ENCODE measurements around the gene PKHD1.

Gene PKHD1, protein sequence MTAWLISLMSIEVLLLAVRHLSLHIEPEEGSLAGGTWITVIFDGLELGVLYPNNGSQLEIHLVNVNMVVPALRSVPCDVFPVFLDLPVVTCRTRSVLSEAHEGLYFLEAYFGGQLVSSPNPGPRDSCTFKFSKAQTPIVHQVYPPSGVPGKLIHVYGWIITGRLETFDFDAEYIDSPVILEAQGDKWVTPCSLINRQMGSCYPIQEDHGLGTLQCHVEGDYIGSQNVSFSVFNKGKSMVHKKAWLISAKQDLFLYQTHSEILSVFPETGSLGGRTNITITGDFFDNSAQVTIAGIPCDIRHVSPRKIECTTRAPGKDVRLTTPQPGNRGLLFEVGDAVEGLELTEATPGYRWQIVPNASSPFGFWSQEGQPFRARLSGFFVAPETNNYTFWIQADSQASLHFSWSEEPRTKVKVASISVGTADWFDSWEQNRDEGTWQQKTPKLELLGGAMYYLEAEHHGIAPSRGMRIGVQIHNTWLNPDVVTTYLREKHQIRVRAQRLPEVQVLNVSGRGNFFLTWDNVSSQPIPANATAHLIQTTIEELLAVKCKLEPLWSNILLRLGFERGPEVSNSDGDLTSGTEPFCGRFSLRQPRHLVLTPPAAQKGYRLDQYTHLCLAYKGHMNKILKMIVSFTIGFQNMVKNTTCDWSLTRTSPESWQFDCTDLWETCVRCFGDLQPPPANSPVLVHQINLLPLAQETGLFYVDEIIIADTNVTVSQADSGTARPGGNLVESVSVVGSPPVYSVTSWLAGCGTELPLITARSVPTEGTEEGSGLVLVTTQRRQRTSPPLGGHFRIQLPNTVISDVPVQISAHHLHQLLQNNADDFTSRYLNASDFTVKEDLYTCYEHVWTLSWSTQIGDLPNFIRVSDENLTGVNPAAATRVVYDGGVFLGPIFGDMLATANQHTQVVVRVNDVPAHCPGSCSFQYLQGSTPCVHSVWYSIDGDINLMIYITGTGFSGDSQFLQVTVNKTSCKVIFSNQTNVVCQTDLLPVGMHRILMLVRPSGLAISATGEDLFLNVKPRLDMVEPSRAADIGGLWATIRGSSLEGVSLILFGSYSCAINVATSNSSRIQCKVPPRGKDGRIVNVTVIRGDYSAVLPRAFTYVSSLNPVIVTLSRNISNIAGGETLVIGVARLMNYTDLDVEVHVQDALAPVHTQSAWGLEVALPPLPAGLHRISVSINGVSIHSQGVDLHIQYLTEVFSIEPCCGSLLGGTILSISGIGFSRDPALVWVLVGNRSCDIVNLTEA (N-terminal part only)

DNA sequence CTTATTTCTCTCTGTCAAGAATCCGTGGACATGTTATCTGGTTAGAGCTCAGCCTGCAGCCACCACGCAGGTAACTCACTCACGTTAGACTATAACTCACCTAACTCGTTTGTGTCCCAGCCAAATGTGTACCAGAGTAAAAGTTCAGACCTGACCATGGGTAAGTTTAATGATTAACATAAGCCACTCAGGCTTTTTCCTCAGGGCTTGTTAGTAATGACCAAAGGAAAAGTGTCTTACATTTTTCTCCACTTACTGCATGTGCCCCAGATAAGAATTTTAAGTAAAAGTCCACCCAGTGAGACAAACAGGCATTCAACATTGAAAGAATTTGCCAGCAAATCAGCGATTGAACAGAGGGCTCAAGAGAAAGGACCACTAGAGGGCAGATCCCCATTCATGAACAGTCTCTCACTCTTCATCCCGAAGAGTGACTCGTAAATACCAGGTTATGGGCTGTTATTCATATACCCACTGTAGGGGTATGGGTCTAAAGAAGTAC lies at the start of gene PKHD1:
Gene PKHD1 (minus strand): TSS at position 116 of the 502 bp plus-strand sequence. CDS start 2,680 bp downstream, outside the sequence.
- DNase-seq = peak in 1 of 2 experiments; percentile 11

DNA sequence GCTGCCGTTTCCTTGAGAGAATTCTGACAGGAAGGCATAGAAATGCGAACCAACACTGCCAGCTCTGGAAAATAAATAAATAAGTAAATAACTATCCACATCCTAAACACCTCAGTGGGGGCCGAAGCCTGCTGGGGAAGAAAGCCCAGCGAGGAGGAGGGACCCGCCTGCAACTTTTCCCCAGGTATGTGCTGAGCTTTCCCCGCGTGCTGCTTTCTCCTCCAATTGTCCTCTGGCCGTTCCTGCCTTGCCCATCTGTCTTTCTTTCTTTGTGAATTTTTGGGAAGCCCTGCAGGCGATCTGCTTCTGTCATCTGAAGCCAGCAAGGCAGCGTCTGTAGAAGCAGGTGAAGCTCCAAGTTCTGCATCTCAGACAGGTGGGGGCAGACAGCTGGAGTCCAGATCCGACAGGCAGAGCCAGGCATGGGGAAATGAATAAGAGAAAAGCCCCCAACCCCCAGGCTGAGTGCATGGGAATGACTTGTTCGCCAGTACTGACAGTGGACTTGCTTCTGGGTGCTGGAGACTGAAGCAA lies 49.6 kb upstream of the PKHD1 start:
- DNase-seq = no peak

DNA sequence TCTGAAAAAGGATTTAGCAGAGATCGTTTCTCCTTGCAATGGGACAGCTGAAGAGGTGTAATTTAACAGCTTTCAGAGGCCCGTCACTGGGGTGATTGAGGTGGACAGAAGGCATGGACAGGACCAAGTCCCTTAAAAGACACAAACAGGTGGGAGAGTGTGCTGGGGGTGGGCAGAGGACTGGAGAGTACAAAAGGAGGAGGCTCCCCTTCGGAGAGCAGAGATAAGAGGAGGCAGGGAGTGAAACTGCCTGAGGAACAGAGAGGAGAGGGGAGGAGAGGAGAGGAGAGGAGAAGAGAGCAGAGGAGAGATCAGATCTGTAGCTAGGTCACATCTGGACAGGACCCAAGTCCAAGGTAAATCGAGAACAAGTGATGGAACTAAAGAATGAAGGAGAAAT lies 48.6 kb upstream of the PKHD1 start:
- DNase-seq = no peak

GRCh38 chr6:52135217-52135616 lies 47.8 kb upstream of the PKHD1 start:
- DNase-seq = no peak

DNA sequence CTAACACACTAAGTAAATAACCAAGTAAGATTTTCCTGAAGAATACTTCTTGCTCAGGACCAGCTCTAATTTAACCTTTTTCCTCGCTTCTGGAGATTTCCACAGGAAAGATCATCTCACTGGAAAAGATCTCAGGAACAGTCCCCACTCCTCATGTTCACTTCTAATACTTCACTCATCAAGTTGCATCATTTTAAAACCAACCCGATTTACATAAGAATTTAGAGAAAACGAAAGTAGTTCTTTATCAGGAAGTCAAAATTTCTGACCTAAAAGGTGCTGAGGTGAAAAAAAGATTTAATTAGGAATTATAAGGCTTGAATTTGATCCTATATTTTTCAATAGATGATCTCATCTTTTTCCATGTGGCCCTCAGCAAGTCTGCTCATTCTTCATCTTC lies 46.6 kb upstream of the PKHD1 start:
- no peak for DNase-seq

- DNase-seq = no peak
Measured at GRCh38 chr6:52133324-52133723, 45.9 kb upstream of the PKHD1 start.

- no peak for DNase-seq
Measured at GRCh38 chr6:52132292-52132691, 44.9 kb upstream of the PKHD1 start.

DNA sequence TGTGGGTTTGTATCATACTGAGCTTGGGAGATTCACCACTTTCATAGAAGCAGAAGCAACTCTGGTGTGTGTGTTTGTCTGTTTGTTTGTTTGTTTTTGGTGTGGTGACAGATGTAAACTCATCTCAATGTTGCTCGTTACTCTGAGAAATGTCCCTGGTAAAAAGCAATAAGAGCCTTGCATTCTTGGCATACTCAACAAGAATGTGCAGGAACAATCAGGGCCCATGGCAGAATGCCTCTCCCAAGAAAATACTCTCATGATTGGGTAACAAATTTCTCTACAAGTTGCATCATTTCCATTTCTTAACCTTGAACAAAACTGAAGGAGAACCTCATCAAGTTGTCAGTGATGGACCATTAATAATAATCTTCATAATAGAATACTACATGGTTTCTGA lies 43.0 kb upstream of the PKHD1 start:
- no peak for DNase-seq

DNA sequence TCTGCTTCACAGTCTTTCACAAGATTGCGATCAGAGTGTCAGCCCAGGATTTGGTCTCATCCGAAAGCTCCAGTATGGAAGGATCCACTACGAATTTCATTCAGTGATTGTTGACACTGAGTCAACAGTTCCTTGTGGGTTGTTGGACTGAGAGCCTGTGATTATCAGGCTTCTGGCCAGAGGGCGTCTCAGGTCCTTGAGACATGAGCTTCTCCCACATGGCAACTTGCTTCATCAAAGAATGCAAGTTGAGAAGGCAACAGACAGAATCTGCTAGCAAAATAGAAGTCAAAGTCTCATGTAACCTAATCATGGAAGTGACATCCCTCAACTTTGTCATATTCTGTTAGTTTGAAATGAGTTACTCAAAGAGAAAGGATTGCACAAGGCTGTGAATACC lies 40.5 kb upstream of the PKHD1 start:
- DNase-seq = no peak

DNA sequence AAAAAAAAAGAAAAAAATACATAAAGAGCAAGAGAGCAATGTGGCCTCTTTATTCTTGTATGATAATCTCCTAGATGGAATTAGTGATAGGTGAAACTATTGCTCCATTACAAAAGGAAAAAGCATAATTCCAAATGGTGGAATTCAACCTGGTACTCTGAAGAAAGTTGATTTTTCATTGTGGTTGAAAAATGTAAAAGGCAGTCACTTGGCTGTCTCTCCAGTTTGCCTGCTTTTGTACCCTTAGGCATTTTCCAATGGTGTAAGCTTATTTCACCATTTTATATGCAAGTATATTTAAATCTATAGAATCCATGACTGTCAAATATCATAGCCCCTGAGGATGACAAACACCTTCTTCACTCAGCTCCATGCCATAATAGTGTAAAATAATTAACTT lies 38.8 kb upstream of the PKHD1 start:
- no peak for DNase-seq

- no peak for DNase-seq
Measured at GRCh38 chr6:52125572-52125971, 38.2 kb upstream of the PKHD1 start.

- no peak for DNase-seq
Measured at GRCh38 chr6:52125139-52125538, 37.7 kb upstream of the PKHD1 start.

- DNase-seq = no peak
Measured at GRCh38 chr6:52124126-52125121, 37.0 kb upstream of the PKHD1 start.

- no peak for DNase-seq
Measured at GRCh38 chr6:52123251-52123650, 35.8 kb upstream of the PKHD1 start.

- DNase-seq = no peak
Measured at GRCh38 chr6:52117352-52117751, 29.9 kb upstream of the PKHD1 start.

DNA sequence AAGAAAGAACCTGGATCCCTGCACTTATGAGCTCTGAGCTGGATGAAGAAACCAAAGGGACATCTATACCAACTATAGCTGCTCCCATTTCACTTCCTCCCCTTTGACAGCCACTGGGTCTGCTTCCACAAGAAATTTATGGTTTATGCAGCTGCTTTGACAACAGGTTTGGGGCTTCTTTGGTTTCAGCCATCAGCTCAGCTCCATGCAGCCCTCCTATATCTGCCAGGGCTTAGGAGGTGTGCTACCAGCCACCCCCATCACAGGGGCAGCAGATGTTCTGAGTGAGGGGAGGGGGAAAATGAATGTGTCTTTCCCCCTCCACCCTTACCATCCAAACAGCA lies 29.2 kb upstream of the PKHD1 start:
- DNase-seq = no peak

DNA sequence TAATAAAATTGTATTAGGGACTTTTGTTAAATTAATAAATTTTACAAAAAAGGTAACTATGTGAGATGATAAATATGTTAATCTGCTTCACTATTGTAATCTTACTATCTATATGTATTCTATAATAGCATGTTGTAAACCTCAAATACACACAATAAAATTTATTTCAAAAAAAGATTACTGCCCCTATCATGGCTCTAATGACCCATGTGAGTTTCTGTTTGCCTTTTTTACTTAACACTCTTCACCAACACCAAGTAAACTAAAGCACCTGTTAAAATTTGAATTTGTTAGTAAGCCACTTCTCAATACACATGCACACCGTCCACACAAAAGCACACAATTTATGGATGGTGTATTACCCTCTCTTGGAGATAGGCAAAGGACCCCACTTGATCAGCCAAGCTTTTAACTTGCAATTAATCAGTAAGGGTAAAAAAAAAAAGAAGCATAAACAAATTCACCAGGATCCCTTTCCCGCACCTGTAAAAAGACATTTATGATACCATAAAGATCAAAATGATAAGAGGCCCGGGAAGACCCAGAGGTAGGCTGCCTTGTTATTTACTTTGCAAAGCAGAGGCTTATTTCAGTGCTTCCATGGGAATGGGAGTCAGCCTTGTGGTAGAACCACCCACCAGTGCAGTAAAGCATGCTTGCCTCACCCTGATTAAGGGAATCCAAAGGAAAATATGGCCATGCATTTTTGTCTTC lies 28.6 kb upstream of the PKHD1 start:
- DNase-seq = no peak

DNA sequence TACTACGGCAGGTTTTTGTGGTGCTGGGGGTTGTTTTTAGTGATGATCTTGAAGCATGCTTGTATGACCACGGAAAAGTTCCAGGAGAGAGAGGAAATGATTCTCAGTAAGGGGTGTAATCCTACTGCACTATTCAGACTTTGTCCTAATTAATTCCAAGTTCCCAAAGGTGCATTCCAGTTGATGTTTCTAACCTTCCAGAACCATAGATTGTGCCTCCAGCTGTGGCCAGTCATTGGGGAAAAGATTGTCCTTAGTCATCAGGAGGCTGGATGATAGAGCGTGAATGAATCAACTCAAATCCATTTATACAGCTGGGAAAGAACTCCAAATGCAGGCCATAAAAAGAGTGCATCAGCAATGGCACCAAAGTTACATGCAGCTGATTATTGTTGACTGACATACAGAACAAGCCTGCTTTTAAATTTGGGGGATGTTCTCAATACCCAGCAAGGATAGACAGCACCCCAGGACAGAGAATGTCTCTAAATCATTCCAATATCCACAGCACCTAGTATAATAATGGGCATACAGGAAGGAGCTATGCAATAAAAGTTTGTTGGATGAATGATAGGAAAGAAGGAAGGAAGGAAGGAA lies 27.8 kb upstream of the PKHD1 start:
- no peak for DNase-seq

- DNase-seq = no peak
Measured at GRCh38 chr6:52109171-52109571, 21.8 kb upstream of the PKHD1 start.

GRCh38 chr6:52108128-52108527 lies 20.7 kb upstream of the PKHD1 start:
- DNase-seq = no peak
